ENCODE measurements around the gene USP9X. TPM values are rescaled to one million over a fixed set of nuclear protein-coding genes. Genes with fewer than 3 reads are reported as not detected.
"Not testable (repeated sequence)": the region's sequence is repeated elsewhere in the genome, so short reads cannot be mapped to it uniquely, and the experiment has no call there.

Gene USP9X
- total RNA-seq, 1 donor from 2014 or later = 86.3 TPM

DNA sequence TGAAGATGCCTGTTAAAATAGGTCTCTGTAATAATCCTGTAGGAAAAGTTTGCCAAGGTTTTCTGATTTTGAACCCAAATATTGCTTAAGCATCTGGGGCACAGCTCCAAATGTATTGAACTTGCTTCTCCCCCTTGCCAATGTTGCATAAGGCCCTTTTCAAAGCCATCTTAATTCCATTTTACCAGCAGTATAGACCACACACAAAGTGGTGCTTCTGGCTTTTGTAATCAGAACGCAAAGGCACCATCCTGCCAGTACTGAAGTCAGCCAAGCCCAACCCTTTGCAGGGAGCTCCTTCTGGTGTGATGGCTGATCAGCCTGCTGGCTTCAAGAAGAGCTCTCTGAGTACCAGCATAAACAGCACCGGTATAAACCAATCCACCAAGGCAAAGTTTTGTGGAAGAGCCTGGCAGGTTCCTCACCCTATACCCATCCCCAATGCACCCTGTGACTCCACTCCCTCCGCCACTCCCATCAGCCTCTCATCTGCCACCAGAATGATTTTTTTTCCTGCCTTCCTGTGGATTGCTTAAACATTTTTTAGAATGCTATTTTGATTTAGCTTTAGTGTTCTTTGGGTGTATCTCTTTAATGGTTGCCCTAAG lies 39.2 kb upstream of the USP9X start:
- DNase-seq (ENCODE audit: low spot score) = no peak
- no peaks in the 10 kb centered on the region for H3K36me3 Mint-ChIP-seq (ENCODE audit: low read depth)
- H3K27me3 Mint-ChIP-seq (ENCODE audit: low read depth) = no peaks in the 10 kb centered on the region
- TF ChIP-seq, protein P1, sequence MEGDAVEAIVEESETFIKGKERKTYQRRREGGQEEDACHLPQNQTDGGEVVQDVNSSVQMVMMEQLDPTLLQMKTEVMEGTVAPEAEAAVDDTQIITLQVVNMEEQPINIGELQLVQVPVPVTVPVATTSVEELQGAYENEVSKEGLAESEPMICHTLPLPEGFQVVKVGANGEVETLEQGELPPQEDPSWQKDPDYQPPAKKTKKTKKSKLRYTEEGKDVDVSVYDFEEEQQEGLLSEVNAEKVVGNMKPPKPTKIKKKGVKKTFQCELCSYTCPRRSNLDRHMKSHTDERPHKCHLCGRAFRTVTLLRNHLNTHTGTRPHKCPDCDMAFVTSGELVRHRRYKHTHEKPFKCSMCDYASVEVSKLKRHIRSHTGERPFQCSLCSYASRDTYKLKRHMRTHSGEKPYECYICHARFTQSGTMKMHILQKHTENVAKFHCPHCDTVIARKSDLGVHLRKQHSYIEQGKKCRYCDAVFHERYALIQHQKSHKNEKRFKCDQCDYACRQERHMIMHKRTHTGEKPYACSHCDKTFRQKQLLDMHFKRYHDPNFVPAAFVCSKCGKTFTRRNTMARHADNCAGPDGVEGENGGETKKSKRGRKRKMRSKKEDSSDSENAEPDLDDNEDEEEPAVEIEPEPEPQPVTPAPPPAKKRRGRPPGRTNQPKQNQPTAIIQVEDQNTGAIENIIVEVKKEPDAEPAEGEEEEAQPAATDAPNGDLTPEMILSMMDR (IDR thresholded peaks at IDR 0.05) = no peak
- peaks cover 4% of the 10 kb centered on the region for H3K9me3 Mint-ChIP-seq (ENCODE audit: low read depth)
- H3K4me1 Mint-ChIP-seq (ENCODE audit: low read depth) = peaks cover 3% of the 10 kb centered on the region
- no peak overlapping the region for H3K27ac Mint-ChIP-seq (ENCODE audit: unreplicated experiment)
- no peak overlapping the region for H3K4me3 Mint-ChIP-seq (ENCODE audit: unreplicated experiment)

DNA sequence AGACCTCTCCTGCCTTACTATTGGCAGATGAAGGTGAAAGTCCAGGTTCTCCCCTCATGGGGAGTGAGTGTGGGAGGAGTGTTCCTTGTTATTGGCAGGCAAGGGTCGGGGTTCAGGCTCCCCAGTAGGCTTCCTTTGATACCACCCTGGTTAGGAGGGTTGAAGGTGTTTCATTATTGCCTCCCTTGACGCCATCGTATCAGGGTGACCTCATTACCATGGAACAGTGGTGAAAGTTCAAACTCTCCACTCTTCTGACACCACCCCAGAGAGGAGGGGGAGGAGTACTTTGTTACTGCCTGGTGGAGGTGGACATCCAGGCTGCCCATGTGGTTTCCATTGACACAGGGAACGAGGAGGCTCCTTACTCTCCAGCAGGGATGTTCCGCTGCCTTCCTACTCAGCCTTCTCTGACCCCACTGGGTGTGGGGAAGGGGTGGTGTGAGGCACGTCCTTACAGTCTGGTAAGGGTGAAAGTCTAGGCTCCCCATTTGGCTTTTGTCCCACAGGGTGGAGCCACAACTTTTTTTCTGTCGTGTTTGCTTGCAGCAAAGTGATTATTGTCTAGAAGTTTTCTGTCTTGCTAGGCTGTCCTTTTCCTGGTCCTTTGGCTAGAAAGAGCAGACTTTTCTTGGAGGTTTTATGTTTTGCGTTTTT lies 37.2 kb upstream of the USP9X start:
- H3K36me3 Mint-ChIP-seq (ENCODE audit: low read depth) = no peaks in the 10 kb centered on the region
- no peak overlapping the region for H3K27ac Mint-ChIP-seq (ENCODE audit: unreplicated experiment)
- no peaks in the 10 kb centered on the region for H3K27me3 Mint-ChIP-seq (ENCODE audit: low read depth)
- TF ChIP-seq, protein P1 (IDR thresholded peaks at IDR 0.05) = no peak
- DNase-seq (ENCODE audit: low spot score) = no peak
- H3K4me1 Mint-ChIP-seq (ENCODE audit: low read depth) = peaks cover 3% of the 10 kb centered on the region
- H3K9me3 Mint-ChIP-seq (ENCODE audit: low read depth) = peaks cover 4% of the 10 kb centered on the region
- no peak overlapping the region for H3K4me3 Mint-ChIP-seq (ENCODE audit: unreplicated experiment)

DNA sequence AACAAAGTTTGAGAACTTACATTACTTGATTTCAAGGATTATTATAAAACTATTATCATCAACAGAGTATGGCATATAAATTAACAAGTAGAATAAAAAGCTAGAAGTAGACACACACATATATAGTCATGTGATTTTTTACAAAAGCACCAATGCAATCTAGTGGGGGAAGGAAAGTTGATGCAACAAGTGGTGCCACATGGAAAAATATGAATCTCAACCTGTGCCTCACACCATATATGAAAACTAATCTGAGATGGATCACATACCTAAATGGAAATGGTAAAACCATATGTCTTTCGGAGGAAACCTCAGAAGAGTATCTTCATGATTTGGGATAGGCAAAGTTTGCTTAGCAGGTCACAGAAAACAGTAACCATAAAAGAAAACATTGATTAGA lies 34.9 kb upstream of the USP9X start:
- TF ChIP-seq, protein P1 (IDR thresholded peaks at IDR 0.05) = no peak
- no peaks in the 10 kb centered on the region for H3K36me3 Mint-ChIP-seq (ENCODE audit: low read depth)
- H3K4me3 Mint-ChIP-seq (ENCODE audit: unreplicated experiment) = no peak overlapping the region
- peaks cover 4% of the 10 kb centered on the region for H3K9me3 Mint-ChIP-seq (ENCODE audit: low read depth)
- no peak overlapping the region for H3K27ac Mint-ChIP-seq (ENCODE audit: unreplicated experiment)
- H3K4me1 Mint-ChIP-seq (ENCODE audit: low read depth) = no peaks in the 10 kb centered on the region
- no peaks in the 10 kb centered on the region for H3K27me3 Mint-ChIP-seq (ENCODE audit: low read depth)
- no peak for DNase-seq (ENCODE audit: low spot score)

- TF ChIP-seq, protein P1 (IDR thresholded peaks at IDR 0.05) = no peak
- H3K27ac Mint-ChIP-seq (ENCODE audit: unreplicated experiment) = no peak overlapping the region
- no peaks in the 10 kb centered on the region for H3K27me3 Mint-ChIP-seq (ENCODE audit: low read depth)
- H3K4me1 Mint-ChIP-seq (ENCODE audit: low read depth) = no peaks in the 10 kb centered on the region
- no peaks in the 10 kb centered on the region for H3K36me3 Mint-ChIP-seq (ENCODE audit: low read depth)
- no peak overlapping the region for H3K4me3 Mint-ChIP-seq (ENCODE audit: unreplicated experiment)
- H3K9me3 Mint-ChIP-seq (ENCODE audit: low read depth) = peaks cover 4% of the 10 kb centered on the region
- DNase-seq (ENCODE audit: low spot score) = no peak
Measured at GRCh38 chrX:41051288-41051687, 34.0 kb upstream of the USP9X start.

DNA sequence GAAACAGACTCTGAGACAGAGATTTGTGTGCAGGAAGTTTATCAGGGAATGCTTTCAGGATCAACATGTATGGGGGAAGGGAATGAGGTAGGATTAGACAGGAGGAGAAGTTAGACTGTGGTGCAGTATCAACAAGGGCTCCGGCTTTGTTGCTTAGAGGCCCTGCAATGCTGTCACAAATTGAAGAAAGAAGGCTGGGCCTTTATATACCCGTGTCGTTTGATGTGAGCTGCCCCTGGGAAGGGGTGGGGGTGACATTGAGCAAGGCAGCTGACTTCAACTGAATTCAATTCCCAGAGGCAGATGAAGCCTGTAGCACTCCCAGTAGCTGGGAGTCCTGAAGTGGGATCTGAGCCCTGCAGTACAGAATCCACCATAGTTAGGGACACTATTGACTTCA lies 29.5 kb upstream of the USP9X start:
- Mint-ChIP-seq H3K27me3 (ENCODE audit: low read depth) (no peaks in the 10 kb centered on the region), H3K4me1 (ENCODE audit: low read depth) (no peaks in the 10 kb centered on the region), H3K36me3 (ENCODE audit: low read depth) (no peaks in the 10 kb centered on the region), H3K9me3 (ENCODE audit: low read depth) (no peaks in the 10 kb centered on the region), H3K4me3 (ENCODE audit: unreplicated experiment) (no peak overlapping the region), H3K27ac (ENCODE audit: unreplicated experiment) (no peak overlapping the region)
- TF ChIP-seq, protein P1 (IDR thresholded peaks at IDR 0.05) = no peak
- DNase-seq (ENCODE audit: low spot score) = no peak

DNA sequence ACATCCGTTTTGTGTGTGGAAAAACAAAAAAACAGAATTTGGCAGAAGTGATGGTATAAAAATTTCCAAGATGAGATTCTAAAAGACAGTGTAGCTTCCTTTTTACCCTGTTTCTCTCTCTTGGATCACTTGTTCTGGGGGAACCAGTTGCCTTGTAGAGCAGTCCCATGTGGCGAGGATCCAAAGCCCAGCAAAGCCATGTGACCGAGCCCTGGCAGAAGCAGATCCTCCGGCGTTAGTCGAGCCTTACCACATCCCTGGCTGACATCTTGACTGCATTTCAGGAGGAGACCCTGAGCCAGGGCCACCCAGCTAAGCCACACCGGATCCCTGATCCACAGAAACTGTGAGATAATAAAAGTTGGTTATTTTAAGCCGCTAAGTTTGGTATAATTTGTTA lies 22.0 kb upstream of the USP9X start:
- not testable (repeated sequence) for H3K36me3 Mint-ChIP-seq (ENCODE audit: low read depth); H3K27me3 Mint-ChIP-seq (ENCODE audit: low read depth); H3K27ac Mint-ChIP-seq (ENCODE audit: unreplicated experiment); H3K4me1 Mint-ChIP-seq (ENCODE audit: low read depth); H3K9me3 Mint-ChIP-seq (ENCODE audit: low read depth); DNase-seq (ENCODE audit: low spot score); H3K4me3 Mint-ChIP-seq (ENCODE audit: unreplicated experiment)
